Cardiac muscle cell (in vitro differentiated cells and primary cell): Measurements from ENCODE around the gene NTMT1. TPM values are rescaled to one million over a fixed set of nuclear protein-coding genes. Genes with fewer than 3 reads are reported as not detected.

Experiments used
- DNase-seq, 2 donors: peaks; one replicate each; pipeline versions ENCODE4 v3.0.0 to v3.0.0-alpha.2; 2010 to 2017; ENCODE audit warnings: low read depth in 1 of 2, low spot score in 1 of 2
- H3K27ac ChIP-seq: fragments of 200-600 bp; sonication (generic); 2 replicates; pipeline ENCODE4 v1.5.1; 2016
- H3K27me3 ChIP-seq: fragments of 200-600 bp; sonication (generic); 2 replicates; pipeline ENCODE4 v1.6.0; 2016; ENCODE audit warnings: control low read depth
- H3K36me3 ChIP-seq: fragments of 200-600 bp; sonication (generic); 2 replicates; pipeline ENCODE4 v1.5.1; 2016; ENCODE audit warnings: control low read depth
- H3K4me1 ChIP-seq: fragments of 200-600 bp; sonication (generic); 2 replicates; pipeline ENCODE4 v1.8.1; 2017; ENCODE audit warnings: low read depth, mild to moderate bottlenecking, mixed run types
- H3K4me3 ChIP-seq: fragments of 200-600 bp; sonication (generic); 2 replicates; pipeline ENCODE4 v1.5.1; 2016; ENCODE audit warnings: mild to moderate bottlenecking
- H3K9me3 ChIP-seq: fragments of 200-600 bp; sonication (generic); 2 replicates; pipeline ENCODE4 v1.5.1; 2017; ENCODE audit warnings: low read depth, mild to moderate bottlenecking, control low read depth
- CTCF ChIP-seq: IDR thresholded peaks from 2 replicates; pipeline ENCODE4 v1.5.1; 2012; ENCODE audit warnings: low read depth, mild to moderate bottlenecking, low read length
- polyA plus RNA-seq: library from polyadenylated mRNA; unstranded; fragments of >200 nt; fragmentation: Nextera tagmentation; extraction: Ambion mirVana; gene quantifications from 2 replicates; pipeline ENCODE4 v1.2.1, GENCODE V29; 2016
- total RNA-seq: library from RNA; depleted of rRNA; stranded (reverse); fragments of >200 nt; gene quantifications from 2 replicates; pipeline ENCODE4 v1.2.3, GENCODE V29; 2016

The NTMT1 gene
- total RNA-seq, result 35.2 and 36.1 TPM in 2 replicates
- 77.6 and 86.0 TPM in 2 replicates for polyA plus RNA-seq

- no peak for TF ChIP-seq CTCF
- peaks cover 17% of the 10 kb centered on the region for H3K4me1 ChIP-seq
- peak within 1 kb of the TSS; percentile 56 for H3K4me3 ChIP-seq
- peak; percentile 87 to 92 for DNase-seq
- H3K27me3 ChIP-seq, result peaks cover 8% of the 10 kb centered on the region
- no peaks in the 10 kb centered on the region for H3K36me3 ChIP-seq
- H3K9me3 ChIP-seq, result no peaks in the 10 kb centered on the region
- H3K27ac ChIP-seq, result peak within 1 kb of the TSS; percentile 81
These were observed at the start of gene NTMT1 for GRCh38 chr9:129626079-129626624. Gene NTMT1 (plus strand): TSS chr9:129626163. CDS start chr9:129632704, 6,541 bp downstream.

GRCh38 chr9:129576546-129577543 is 49.1 kb upstream of the NTMT1 start:
- DNase-seq, result peak in 1 of 2 donors; percentile 91
- Histone ChIP-seq H3K27me3 (no peaks in the 10 kb centered on the region), H3K36me3 (no peaks in the 10 kb centered on the region), H3K4me1 (no peaks in the 10 kb centered on the region), H3K27ac (no peak overlapping the region), H3K4me3 (no peak overlapping the region), H3K9me3 (no peaks in the 10 kb centered on the region)
- TF ChIP-seq CTCF, result no peak

GRCh38 chr9:129579294-129579693 is 46.7 kb upstream of the NTMT1 start:
- no peak overlapping the region for H3K4me3 ChIP-seq
- no peaks in the 10 kb centered on the region for H3K36me3 ChIP-seq
- H3K27me3 ChIP-seq, result no peaks in the 10 kb centered on the region
- no peaks in the 10 kb centered on the region for H3K9me3 ChIP-seq
- no peak for DNase-seq
- TF ChIP-seq CTCF, result no peak
- H3K27ac ChIP-seq, result no peak overlapping the region
- no peaks in the 10 kb centered on the region for H3K4me1 ChIP-seq

- Histone ChIP-seq H3K27me3 (no peaks in the 10 kb centered on the region), H3K36me3 (no peaks in the 10 kb centered on the region)
- TF ChIP-seq CTCF, result no peak
These were observed 45.6 kb upstream of the NTMT1 start for GRCh38 chr9:129580211-129580915.

GRCh38 chr9:129581505-129582189 is 44.3 kb upstream of the NTMT1 start:
- H3K27me3 ChIP-seq, result no peaks in the 10 kb centered on the region
- H3K9me3 ChIP-seq, result no peaks in the 10 kb centered on the region
- no peaks in the 10 kb centered on the region for H3K4me1 ChIP-seq
- no peak overlapping the region for H3K27ac ChIP-seq
- TF ChIP-seq CTCF, result no peak
- DNase-seq, result no peak
- no peak overlapping the region for H3K4me3 ChIP-seq
- H3K36me3 ChIP-seq, result no peaks in the 10 kb centered on the region

More at GRCh38 chr9:129580211-129580915, 45.6 kb upstream of the NTMT1 start:
- H3K27ac ChIP-seq, result no peak overlapping the region
- DNase-seq, result no peak
- H3K4me3 ChIP-seq, result no peak overlapping the region
- no peaks in the 10 kb centered on the region for H3K4me1 ChIP-seq
- H3K9me3 ChIP-seq, result no peaks in the 10 kb centered on the region
